Stimulated activated CD4-positive, alpha-beta T cell treated with anti-CD3 and anti-CD28 coated beads, Interleukin-15, amount 100 ng/mL, for 24 hours (primary cell): ENCODE measurements around the gene MEGF11.
"Not testable (repeated sequence)": the region's sequence is repeated elsewhere in the genome, so short reads cannot be mapped to it uniquely, and the experiment has no call there.

Source experiments
- DNase-seq: peaks from one replicate; pipeline ENCODE4 v3.0.0-alpha.2; 2020

MEGF11 gene

DNA sequence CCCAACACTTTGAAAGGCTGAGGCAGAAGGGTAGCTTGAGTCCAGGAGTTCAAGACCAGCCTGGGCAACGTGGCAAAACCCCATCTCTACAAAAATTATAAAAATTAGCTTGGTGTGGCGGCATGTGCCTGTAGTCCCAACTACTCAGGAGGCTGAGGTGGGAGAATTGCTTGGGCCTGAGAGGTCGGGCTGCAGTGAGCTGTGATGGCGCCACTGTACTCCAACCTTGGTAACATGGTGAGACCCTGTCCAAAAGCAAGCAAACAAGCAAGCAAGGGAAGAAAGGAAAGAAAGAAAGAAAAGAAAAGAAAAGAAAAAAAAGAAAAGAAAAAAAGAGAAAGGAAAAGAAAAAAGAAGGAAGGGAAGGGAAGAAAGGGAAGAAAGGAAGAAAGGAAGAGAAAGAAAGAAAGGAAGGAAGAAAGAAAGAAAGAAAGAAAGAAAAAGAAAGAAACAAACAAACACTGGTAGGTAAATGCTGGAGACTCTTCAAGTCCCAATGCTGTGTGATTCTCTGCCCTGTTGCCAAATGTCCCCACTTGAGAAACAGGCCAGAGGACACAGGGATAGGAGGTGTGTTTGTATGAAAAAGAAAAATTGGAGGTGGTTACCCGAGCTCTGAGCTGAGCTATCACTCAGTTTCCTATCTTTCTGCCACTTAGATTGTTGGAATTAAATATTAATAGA is 263.1 kb downstream of the MEGF11 start:
- DNase-seq, result no peak

DNA sequence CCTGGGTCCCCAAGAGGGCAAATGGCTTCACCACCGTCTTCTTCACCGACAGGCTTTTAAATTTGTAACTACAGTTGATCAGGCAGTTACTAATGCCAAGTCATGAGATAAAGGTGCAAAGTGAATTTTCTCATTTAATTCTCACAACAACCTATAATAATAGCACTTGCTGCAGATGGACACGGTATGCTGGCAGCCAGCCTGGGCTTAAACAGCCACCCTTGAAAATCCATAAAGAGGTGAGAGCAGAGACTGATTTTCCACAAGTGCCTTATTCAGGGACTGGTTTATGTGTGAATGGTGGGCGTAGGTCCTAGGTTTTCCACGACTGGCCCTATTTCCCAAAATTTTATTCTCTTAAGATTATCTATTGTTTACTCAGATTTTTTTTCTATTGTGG is 266.4 kb downstream of the MEGF11 start:
- no peak for DNase-seq

DNA sequence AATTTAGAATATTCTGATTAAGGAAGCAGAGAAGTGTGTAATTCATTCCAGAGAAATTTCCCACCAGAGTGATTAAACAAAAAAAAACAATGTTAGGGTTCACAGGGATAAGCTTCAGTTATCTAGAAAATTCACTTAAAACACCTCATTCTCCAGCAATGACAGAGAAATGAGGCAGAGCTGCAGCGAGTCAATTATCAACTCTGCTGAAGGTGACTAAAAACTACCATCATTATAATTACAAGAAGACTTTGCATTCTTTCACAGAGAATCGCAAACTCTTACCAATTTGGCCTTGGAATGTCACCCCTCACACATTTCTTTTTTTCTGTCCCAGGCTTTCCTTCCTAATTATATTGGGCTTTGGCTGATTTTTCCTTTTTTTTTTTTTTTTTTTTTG is 267.1 kb downstream of the MEGF11 start:
- no peak for DNase-seq

DNA sequence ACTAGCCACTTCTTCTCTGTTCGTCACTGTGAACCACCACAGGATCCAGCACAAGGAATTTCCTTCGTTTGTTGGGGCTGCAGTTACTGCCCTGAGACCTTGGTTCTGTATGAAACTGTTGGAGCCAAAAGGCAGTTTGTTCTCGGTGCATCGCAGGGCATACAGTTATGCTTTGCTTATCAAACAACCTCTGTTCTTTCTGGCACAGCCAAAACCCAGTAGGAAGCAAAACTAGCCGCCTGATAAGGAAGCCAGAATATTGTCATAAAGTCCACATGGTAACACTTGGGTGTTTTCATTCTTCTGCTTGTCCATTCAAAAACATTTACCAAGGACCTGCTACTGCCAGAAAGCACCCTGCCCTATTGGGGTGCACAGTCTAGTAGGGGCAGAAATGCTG is 268.2 kb downstream of the MEGF11 start:
- DNase-seq, result no peak

DNA sequence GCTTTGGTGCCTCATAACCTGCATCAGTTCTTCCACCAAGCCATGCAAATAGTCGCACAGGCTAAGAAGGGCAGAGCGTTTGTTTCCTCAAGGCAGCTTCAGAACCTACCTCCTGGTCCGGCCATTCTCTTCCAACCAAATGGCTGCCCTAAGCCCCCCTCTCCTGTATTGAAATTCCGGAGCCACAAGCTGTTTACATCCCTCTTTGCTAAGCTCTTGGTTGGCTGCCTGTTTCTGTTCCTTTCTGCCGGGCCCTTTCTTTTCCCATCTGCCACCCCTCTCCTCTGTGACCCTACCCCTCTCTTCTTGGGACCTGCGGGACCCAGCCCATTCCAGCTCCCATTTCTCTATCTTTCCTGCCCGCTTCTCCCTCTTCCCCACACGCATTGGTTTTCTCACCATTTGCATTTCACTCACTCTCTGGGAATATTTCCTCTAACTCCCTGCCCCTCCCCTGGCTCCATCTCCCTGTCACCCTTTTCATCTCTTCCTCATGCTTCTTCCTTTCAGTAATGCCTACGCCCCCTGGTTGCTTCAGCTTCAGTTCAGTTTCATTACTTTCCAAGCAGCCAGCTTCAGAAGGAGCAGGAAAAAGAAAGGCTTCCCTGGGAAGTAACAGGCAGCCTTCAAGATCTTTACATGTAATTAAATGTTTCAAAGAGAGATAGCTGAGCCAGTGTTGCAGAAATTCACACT is 270.8 kb downstream of the MEGF11 start:
- no peak for DNase-seq

DNA sequence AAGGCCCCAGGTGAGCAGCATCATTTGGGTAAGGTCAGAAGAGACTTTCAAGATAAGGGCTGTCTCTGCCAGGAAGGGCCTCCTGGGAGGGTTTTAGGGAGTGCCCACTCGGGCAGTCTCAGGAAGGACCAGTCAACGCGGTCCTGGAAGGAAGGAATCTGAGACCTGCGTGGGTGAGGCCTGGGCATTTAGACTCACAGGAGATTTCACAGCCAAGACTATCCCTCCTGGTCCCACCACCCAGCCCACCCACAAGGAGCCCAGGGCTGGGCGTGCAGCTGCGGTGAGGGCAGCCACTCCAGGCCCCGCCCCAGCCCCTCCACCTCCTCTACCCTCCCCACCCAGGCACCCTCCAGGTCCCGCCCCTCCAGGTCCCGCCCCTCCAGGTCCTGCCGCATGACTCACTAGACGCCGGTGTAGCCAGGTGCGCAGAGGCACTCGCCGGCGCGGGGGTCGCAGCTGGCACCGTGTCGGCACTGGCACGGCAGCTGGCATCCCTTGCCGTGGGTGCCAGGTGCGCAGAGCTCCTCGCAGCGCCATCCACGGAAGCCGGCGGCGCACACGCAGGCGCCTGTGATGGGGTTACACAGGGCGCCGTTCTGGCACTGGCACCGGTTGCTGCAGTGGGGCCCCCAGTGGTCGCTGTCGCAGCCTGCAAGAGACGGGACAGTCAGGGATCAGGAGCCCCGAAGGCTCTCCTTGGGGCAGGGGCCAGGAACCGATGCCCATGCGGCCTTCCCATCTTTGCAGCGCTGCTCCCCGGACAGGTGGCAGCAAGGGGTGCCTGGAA is 271.5 kb downstream of the MEGF11 start:
- DNase-seq, result peak; percentile 67

DNA sequence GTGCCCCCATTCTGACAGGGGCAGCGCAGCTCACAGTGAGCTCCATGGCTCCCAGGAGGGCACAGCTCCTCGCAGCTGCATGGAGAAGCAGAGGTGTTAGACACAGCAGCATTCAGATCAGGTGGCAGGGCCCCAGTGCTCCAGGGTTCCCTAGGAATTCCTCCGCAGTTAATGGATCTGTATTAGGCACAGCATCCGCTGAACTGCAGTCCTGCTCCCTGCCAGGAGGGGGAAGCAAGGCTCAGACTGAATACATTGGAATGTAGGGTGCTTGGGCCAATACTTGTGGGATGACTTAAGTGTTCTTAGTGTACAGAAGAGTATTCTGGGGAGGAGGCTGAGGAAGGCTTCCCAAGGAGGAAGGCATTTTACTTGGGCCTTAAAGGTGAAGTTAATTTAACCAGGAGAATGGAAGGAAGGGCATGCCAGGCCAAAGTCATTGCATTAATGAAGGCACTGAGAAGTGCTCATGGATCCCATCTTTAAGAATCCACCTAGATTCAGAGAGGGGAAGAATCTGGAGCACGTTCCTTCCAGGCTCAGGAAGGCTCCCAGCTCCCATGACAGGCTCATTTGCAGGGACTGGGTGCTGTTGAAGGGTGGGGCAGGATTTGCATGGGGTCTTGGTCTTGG is 272.6 kb downstream of the MEGF11 start:
- peak; percentile 49 for DNase-seq

DNA sequence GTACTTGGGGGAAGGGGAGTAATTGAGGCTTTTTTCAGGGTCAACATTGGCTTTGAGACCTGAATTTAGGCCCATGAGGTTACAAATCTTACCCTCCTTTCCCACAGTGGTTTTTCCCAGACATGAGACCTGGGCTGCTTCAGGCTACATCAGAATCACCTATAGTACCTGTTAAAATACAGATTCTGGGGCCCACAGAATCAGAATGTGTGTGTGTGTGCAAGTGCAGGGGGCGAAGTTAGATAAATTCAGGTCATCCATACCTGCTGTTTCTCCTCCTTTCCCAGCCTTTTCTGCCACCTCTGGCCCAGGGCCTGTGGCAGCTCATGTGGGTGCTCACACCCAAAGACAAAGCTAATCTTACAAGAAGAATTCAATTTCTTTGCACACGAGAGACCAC is 273.7 kb downstream of the MEGF11 start:
- no peak for DNase-seq

DNA sequence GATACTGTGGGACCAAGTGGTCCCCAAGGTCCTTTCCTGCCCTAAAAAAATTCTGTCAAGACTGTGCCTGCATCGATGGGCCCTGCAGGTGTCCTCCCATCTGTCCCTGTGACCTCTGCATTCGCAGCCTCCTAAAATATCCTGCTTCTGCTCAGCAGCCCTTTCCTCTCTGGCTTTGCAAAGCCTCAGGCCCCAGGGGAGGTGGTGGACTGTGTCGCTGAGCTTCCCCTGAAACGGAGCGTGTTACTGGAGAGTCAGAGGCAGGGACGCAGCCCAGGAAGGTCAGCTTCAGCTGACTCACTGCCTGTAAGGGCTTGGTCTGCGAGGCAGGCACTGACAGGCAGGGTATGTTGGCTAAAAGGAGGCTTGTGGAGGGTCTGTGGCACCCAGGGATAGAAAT is 274.2 kb downstream of the MEGF11 start:
- no peak for DNase-seq

DNA sequence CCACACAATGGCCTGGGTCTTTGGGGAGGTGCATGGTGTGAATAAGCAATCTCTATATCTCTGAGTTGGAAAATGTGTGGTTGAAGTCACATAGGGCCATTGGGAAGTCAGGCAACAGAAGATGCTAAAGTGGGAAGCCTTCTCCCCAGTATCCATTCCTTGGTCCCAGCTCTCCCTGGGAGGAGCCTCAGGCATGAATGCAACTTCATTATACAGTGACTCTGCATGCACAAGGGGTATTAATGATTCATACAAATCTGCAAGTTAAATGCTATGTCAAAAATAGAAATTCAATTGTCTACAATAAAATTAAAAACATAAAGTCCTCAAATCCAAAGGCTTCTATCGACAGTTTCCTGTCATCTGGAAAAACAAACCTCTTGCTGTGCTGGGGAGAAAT is 275.4 kb downstream of the MEGF11 start:
- no peak for DNase-seq

DNA sequence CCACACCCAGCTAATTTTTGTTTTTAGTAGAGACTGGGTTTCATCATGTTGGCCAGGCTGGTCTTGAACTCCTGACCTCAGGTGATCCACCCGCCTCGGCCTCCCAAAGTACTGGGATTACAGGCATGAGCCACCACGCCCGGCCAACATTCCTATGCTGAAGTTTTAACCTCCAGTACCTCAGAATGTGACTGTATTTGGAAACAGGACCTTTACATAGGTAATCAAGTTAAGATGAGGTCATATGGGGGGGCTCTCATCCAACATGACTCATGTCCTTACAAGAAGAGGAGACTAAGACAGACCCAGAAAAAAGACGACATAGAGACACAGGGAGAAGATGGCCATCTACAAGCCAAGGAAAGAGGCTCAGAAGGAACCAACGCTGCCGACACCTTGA is 277.4 kb downstream of the MEGF11 start:
- not testable (repeated sequence) for DNase-seq

DNA sequence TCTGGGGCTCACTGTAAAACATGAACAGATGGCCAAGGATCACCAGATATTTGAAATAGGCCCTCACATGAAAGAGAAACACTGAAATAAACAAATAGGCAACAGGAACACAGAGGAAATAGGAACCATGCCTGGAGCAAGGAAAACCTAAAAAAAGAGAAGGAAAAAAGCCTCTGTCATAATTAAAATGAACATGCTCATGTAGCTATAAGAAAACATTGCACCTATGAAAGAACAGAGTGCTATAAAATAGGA is 281.9 kb downstream of the MEGF11 start:
- no peak for DNase-seq

DNA sequence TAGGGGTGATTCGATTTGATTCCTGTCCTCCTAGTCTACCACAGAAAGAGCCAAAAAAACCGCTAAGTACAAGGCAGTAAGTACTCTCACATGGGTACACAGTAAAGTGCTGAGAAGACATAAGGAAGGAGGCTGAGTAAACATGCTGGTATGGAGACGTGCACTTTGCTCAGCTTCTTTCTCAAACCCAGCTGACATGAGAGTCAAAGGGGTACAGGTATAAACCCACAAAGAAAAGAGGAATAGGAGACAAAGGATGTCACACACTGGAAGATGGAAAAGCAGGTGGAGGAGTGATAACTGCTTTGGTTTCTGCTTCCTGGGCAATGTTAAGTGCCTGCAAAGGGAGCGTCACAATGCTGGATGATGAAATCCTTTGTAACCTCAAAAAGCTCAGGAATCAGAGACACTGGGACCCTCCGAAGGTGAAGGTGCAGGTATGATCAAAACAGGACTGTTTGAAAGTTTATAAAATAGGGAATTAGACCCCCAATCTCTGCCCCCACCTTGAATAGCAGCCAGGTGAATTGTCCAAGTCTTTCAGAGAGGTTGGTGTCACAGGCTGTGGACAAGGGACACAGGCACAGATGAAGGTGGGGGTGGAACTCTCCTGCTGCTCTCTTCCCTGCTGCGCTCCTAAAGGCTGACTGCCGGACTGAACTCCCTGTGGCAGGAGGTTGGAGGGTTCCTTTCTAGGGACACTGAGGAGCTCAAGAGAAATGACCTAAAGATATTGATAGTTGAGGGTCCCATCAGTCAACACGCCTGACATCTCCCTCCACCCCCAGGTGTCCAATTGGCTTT is 282.4 kb downstream of the MEGF11 start:
- DNase-seq, result no peak

DNA sequence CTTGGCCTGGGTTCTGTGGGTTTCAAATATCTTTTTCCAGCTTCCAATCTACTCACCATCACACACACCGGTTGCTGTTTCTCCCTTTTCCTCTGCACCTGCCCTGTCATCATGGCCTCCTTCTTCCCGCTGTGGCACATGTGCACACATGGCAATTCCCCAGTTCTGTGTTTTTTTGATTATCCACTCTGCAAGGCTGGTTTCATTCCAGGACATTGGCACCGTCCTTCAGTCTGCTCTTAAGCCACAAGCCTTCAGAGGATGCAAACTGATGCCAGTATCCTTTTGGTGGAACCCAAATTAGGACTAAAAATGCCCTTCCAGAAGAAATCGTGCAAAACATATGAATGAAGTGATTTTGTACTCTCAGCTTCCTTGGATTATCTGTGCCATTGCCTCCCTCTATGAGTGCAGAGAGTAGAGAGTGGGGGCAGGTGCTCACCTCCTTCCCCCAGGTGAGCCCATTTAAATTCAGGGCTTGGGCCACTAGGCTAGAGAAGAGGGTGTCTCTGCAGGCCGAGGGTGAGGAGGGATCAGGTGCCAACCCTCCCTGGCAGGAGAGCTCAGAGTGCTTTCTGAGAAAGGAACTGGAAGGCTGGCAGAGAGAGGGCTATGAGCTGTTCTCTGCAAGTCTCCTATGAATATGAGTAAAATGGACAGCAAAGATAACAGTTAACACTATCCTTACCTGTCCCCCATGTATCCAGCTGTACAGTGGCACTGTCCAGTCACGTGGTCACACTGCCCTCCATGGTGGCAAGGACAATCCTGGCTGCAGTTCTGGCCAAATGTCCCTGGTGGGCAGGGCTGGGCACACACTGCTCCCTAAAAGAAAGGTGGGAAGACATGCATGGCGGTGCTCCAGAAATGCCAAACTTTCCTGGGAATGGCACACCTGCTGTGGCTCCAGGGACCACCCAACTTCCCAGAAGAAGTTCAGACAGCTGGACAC is 283.4 kb downstream of the MEGF11 start:
- DNase-seq, result no peak

DNA sequence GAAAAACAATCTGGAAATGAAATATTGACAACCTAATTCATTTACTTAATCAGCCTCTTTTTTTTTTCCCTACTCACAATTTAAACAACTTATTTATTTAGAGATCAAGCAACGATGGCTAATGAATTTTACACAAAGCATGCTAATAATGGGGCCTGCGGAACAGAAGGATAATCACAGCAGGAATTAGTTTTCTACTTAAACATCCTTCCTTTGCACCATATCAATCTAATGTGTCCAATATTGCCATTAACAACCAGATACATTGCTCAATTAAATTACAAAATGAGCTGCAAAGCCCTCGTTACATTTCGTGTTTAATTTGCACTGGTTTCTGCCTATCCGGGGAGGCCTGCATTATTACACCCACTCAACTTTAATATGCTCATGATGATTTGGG is 285.0 kb downstream of the MEGF11 start:
- DNase-seq, result no peak

DNA sequence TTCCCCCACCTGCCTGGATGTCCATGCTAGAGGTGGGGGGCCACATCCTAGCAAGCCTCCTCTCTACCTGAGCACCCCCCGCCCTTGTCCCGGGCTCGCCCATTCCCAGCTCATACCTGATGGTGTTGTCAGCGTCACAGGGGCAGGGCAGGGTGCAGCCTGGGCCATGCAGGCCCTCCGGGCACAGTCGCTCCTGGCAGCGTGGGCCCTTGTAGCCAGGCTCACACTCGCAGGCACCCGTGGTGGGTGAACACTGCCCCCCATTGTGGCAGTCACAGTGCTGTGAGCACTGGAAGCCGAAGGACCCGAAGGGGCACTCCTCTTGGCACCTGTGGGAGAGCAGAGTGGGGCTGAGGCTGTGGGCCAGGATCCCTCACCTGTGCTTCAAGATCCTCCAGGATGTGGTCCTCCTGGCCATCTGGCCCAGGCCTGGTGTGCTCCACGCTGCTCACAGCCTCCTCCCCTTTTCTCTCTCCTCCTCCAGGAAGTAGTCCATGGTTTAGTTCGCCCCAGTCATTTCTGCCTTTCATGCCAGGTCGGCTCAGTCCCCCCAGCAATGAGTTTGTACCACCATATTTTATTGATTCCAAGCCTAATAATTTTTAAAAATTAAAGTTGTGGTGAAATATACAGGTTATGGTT is 288.6 kb downstream of the MEGF11 start:
- DNase-seq, result no peak

DNA sequence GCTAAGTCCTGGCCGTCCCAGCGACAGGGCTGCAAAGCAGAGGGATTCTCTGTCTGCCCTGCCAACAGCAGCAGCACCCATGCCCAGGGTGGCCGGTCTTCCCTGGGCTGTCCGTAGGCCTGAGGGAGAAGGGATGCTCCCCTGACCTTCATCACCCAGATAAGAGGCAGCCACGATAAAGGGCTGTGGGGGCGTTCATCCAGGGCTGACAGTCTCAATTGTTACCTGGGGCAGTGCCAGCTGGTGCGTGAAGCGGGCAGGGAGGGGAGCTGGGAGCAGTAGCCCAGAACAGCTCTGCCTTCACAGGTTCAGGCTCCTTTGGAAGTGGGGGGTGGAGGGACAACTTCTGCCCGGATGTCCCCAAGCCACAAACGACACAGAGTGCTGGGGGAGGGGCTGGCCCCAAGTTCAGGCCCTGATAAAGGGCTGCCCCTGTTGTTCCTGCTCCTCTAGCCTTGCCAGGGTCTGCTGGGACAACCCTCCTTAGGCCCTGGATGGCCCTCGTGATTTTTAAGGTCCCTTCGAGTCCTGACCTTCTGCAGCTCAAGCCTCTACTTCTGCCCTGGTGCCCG is 289.6 kb downstream of the MEGF11 start:
- no peak for DNase-seq

DNA sequence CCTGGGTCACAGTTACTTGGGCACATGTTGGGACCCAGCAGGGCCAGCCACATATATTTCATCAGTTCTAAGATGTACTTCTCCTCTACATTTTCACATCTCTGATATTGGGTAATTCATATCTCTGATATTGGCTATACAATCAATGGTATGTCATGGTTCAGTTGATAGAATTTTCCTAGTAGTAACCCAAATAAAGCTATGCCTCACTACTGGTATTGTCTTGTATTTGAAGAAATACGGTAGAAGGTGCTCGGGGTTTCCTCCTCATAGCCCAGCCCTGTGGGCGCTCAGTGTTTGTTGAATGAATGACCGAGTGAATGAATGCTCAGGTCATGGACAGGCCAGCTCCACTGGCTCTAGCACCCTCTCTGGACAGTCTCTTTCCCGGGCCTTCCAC is 290.2 kb downstream of the MEGF11 start:
- DNase-seq, result no peak

DNA sequence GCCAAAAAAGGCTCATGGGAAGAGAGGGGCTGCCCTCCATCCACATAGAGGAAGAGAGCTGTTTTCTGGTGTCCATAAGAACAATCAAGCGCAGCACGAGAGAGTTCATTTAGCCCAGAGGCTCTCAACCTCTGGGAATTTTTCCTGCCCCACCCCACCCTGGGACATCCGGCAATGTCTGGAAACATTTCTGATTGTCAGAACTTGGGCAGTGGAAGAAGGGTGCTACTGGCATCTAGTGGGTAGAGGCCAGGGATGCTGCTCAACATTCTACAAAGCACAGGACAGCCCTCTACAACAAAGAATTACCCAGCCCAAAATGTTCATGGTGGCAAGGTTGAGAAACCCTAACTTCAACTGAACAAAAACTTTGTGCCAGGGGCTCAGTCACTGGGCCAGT is 291.4 kb downstream of the MEGF11 start:
- DNase-seq, result no peak

DNA sequence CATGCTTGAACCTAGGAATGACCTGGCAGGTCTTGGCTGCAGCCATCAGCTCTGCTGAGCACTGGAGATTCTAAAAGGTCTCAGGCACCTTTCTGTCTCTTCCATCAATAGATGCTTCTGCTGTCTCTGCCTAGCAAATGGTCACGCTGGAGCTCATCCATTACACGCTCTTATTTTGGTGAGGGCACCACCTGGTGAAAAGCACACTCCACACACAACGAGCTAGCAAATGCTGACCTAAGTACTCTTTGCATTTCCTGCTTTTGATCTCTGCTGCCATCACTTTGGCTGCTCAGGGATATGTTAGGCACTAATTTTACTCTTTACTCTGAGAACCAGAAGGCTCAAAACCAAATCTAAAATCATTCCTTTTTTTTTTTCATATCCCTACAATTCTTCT is 293.0 kb downstream of the MEGF11 start:
- DNase-seq, result no peak

DNA sequence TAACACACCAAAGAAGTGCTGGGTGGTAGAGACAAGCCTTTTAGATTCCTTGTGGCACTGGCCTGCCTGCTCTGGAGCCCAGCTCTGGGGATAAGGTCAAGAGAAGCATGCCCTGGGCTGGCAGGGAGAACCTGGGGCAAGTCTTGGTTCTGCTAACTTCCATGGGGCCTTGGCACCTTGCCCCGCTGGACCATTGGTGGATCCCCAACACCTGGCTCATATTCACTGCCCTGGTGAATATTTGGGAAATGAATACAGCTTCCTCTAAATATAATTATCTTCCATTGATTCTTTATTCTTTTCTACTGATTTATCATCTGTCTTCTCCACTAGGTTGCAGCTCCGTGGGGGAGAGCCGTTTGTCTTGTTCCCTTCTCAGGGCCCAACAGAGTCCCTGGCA is 294.7 kb downstream of the MEGF11 start:
- no peak for DNase-seq
